DND-41 (cell line): ENCODE measurements around the gene PIM1.

Experiments used
- EZH2 ChIP-seq: IDR thresholded peaks from 3 replicates; pipeline ENCODE4 v1.6.1; 2012; ENCODE audit warnings: borderline replicate concordance, low read depth, mild to moderate bottlenecking, moderate library complexity, low read length, inconsistent platforms; ENCODE audit not compliant: severe bottlenecking
- TF ChIP-seq, protein P1 (sequence below): IDR thresholded peaks from 2 replicates; pipeline ENCODE4 v1.5.1; 2012; ENCODE audit warnings: borderline replicate concordance, low read length, moderate library complexity, mild to moderate bottlenecking; ENCODE audit not compliant: poor library complexity, severe bottlenecking; ENCODE audit errors: extremely low read depth

DNA sequence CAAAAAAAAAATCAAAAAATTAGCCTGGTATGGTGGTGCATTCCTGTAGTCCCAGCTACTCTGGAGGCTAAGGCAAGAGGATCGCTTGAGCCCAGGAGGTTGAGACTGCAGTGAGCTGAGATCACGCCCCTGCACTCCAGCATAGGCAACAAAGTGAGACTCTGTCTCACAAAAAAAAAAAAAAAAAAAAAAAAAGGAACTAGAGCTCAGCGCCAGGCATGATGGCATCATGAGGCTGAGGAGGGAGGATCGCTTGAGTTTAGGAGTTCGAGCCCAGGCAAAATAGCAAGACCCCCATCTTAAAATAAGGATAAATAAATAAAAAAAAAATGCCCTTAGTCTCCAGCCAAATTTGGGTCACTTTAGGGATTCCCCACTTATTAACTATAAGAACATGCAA is 40.4 kb upstream of the PIM1 start:
- TF ChIP-seq, protein P1, sequence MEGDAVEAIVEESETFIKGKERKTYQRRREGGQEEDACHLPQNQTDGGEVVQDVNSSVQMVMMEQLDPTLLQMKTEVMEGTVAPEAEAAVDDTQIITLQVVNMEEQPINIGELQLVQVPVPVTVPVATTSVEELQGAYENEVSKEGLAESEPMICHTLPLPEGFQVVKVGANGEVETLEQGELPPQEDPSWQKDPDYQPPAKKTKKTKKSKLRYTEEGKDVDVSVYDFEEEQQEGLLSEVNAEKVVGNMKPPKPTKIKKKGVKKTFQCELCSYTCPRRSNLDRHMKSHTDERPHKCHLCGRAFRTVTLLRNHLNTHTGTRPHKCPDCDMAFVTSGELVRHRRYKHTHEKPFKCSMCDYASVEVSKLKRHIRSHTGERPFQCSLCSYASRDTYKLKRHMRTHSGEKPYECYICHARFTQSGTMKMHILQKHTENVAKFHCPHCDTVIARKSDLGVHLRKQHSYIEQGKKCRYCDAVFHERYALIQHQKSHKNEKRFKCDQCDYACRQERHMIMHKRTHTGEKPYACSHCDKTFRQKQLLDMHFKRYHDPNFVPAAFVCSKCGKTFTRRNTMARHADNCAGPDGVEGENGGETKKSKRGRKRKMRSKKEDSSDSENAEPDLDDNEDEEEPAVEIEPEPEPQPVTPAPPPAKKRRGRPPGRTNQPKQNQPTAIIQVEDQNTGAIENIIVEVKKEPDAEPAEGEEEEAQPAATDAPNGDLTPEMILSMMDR: no peak
- no peak for TF ChIP-seq EZH2
